Upper lobe of left lung (tissue), 4 donors: ENCODE data around the gene AKIRIN2.

ENCODE experiments used
- CTCF ChIP-seq, 6 experiments: fragments of 450-650 bp in 4 of 6; fragments of 200-600 bp in 2 of 6; sonication (generic) in 2 of 6; IDR thresholded peaks; one replicate each; pipeline ENCODE4 v1.5.1; 2016 to 2019; ENCODE audit warnings: antibody characterized with exemption in 6 of 6
- POLR2A ChIP-seq, 4 donors: fragments of 450-650 bp; IDR thresholded peaks; one replicate each; pipeline ENCODE4 v1.5.1; 2016 to 2017; ENCODE audit warnings: antibody characterized with exemption in 4 of 4, mild to moderate bottlenecking in 2 of 4

GRCh38 chr6:87664921-87665485, 37.0 kb downstream of the AKIRIN2 start:
- TF ChIP-seq CTCF (IDR thresholded peaks at IDR 0.05) (no peak), POLR2A (IDR thresholded peaks at IDR 0.05) (no peak)
